Measurements from ENCODE around the gene ZNF615.
"Not testable (repeated sequence)": the region's sequence is repeated elsewhere in the genome, so short reads cannot be mapped to it uniquely, and the experiment has no call there.

Gene ZNF615

GRCh38 chr19:52007806-52008557 lies at the start of gene ZNF615:
TSS of gene ZNF615 (minus strand) at chr19:52008211. CDS start at chr19:52003711, 4,500 bp downstream.
- DNase-seq = peak; percentile 63

- not testable (repeated sequence) for DNase-seq
These were observed 48.5 kb upstream of the ZNF615 start for GRCh38 chr19:52056480-52056879.

- DNase-seq = not testable (repeated sequence)
These were observed 43.7 kb upstream of the ZNF615 start for GRCh38 chr19:52051736-52052135.

GRCh38 chr19:52048555-52049501 lies 40.8 kb upstream of the ZNF615 start, which contains the start of gene ZNF432:
TSS of gene ZNF432 (minus strand) at chr19:52048838. CDS start at chr19:52046868, 1,970 bp downstream.
- peak; percentile 73 for DNase-seq

- no peak for DNase-seq
These were observed 31.2 kb upstream of the ZNF615 start for GRCh38 chr19:52039169-52039568.

- DNase-seq = no peak
These were observed 26.2 kb upstream of the ZNF615 start for GRCh38 chr19:52034051-52034728.

- DNase-seq = no peak
These were observed 20.7 kb upstream of the ZNF615 start for GRCh38 chr19:52028780-52029123.

GRCh38 chr19:52028027-52028779 lies 20.2 kb upstream of the ZNF615 start, which contains the start of gene ZNF614:
TSS of gene ZNF614 (minus strand) at chr19:52028379. CDS start at chr19:52025745, 2,634 bp downstream.
- peak; percentile 80 for DNase-seq

- DNase-seq = not testable (repeated sequence)
These were observed 18.4 kb upstream of the ZNF615 start for GRCh38 chr19:52026255-52026990.

GRCh38 chr19:52024478-52024877 lies 16.5 kb upstream of the ZNF615 start:
- DNase-seq = not testable (repeated sequence)

- no peak for DNase-seq
These were observed 14.2 kb upstream of the ZNF615 start for GRCh38 chr19:52022193-52022592.

- DNase-seq = no peak
These were observed 12.5 kb upstream of the ZNF615 start for GRCh38 chr19:52020506-52020905.

GRCh38 chr19:52010674-52011073 lies 2.7 kb upstream of the ZNF615 start:
- no peak for DNase-seq

GRCh38 chr19:52007451-52007805 lies 583 bp downstream of the ZNF615 start:
- no peak for DNase-seq

GRCh38 chr19:51994048-51994644 lies 13.9 kb downstream of the ZNF615 start:
- no peak for DNase-seq

GRCh38 chr19:51993422-51993821 lies 14.6 kb downstream of the ZNF615 start:
- no peak for DNase-seq

GRCh38 chr19:51986309-51987291 lies 21.4 kb downstream of the ZNF615 start, which contains the start of gene ZNF350:
TSS of gene ZNF350 (minus strand) at chr19:51986840. CDS start at chr19:51974360, 12,480 bp downstream.
- no peak for DNase-seq

- DNase-seq = no peak
These were observed 24.6 kb downstream of the ZNF615 start for GRCh38 chr19:51983361-51983760.

GRCh38 chr19:51980926-51981325 lies 27.1 kb downstream of the ZNF615 start:
- DNase-seq = not testable (repeated sequence)
